Sigmoid colon (tissue), 7 donors: ENCODE results near the gene TRIM63. TPM values are rescaled to one million over a fixed set of nuclear protein-coding genes. Genes with fewer than 3 reads are reported as not detected.

ENCODE experiments used
- DNase-seq: peaks from one replicate; pipeline ENCODE4 v3.0.0-alpha.2; 2019
- H3K27ac ChIP-seq, 4 donors: fragments of 200-600 bp; sonication (generic); one replicate each; pipeline ENCODE4 v1.5.1; 2016 to 2019; ENCODE audit warnings: mild to moderate bottlenecking in 1 of 4
- H3K27me3 ChIP-seq, 3 donors: fragments of 200-600 bp; sonication (generic); one replicate each; pipeline ENCODE4 v1.5.1; 2019; ENCODE audit warnings: mild to moderate bottlenecking in 1 of 3
- H3K36me3 ChIP-seq, 4 donors: fragments of 200-600 bp; sonication (generic); one replicate each; pipeline ENCODE4 v1.5.1; 2016 to 2019
- H3K4me1 ChIP-seq, 4 donors: fragments of 200-600 bp; sonication (generic); one replicate each; pipeline ENCODE4 v1.5.1; 2017 to 2019
- H3K4me3 ChIP-seq, 4 donors: fragments of 200-600 bp; sonication (generic); one replicate each; pipeline ENCODE4 v1.5.1; 2017 to 2019; ENCODE audit warnings: mild to moderate bottlenecking in 2 of 4, moderate library complexity in 1 of 4
- H3K9me3 ChIP-seq, 4 donors: fragments of 200-600 bp in 3 of 4; sonication (generic) in 3 of 4; one replicate each; pipeline versions ENCODE4 v1.5.1 to v1.6.1; 2013 to 2019
- CTCF ChIP-seq, 4 experiments: fragments of 450-650 bp in 3 of 4; fragments of 200-600 bp in 1 of 4; IDR thresholded peaks; one replicate each; pipeline ENCODE4 v1.5.1; 2016 to 2019; ENCODE audit warnings: antibody characterized with exemption in 4 of 4, mild to moderate bottlenecking in 3 of 4, moderate library complexity in 2 of 4
- EP300 ChIP-seq, 4 donors: sonication (generic); formaldehyde crosslinking; IDR thresholded peaks; one replicate each; pipeline ENCODE4 v1.6.1; 2017; ENCODE audit warnings: antibody characterized with exemption in 4 of 4
- POLR2A ChIP-seq, 2 donors: fragments of 450-650 bp; IDR thresholded peaks; one replicate each; pipeline ENCODE4 v1.6.1; 2016; ENCODE audit warnings: antibody characterized with exemption in 2 of 2, mild to moderate bottlenecking in 2 of 2, moderate library complexity in 2 of 2
- POLR2AphosphoS5 ChIP-seq, 4 donors: sonication (generic); formaldehyde crosslinking; IDR thresholded peaks; one replicate each; pipeline ENCODE4 v1.6.1; 2017; ENCODE audit warnings: antibody characterized with exemption in 4 of 4
- WGBS, 2 donors: extraction: QIAGEN DNeasy Blood & Tissue Kit; methylation state at CpG; one replicate each; pipeline ENCODE4 v1.1.7; 2013; 5-methylcytosine and 5-hydroxymethylcytosine counted together
- intact Hi-C: fragments of 100-400 bp; cut with DNase I; formaldehyde crosslinking; loops from one replicate; pipeline ENCODE4 v1.15.1; 2023
- polyA plus RNA-seq, 3 donors: library from polyadenylated mRNA; stranded (reverse); fragments of 200-250 nt; gene quantifications; one replicate each; pipeline ENCODE4 v1.2.3, GENCODE V29; 2013
- total RNA-seq, 4 donors: library from RNA; depleted of rRNA; stranded (reverse); fragments of >200 nt; gene quantifications; one replicate each; pipeline ENCODE4 v1.1.0, GENCODE V29; 2016
- donor health status: healthy with polysubstance abuse.
- donor health status: Bipolar disorder and iron deficiency.
- donor health status: healthy.

Gene TRIM63
- total and polyA plus RNA-seq, 7 donors: 0.35 to 2.1 (median 0.81) TPM; not detected in 2

DNA sequence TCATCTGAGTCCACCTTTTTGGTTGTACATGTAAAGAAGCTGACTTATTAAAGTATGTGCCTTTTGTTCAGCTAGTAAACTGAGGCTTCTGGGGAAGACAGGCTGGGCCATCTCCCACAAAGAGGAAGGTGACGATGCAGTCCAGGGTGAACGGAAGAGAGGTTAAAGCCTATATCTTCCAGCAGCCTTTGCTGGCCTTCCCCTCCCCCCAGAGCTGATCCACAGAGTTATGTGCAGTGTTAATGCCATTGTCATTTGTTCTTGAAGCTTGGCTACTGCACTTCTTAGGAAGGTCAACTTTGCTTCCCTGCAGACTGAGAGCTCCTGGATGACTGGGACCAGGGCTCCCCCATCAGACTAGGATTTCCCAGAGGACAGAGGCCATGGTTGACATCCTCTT is 23.7 kb downstream of the TRIM63 start:
- TF ChIP-seq EP300 (IDR thresholded peaks at IDR 0.05) (no peak), POLR2A (IDR thresholded peaks at IDR 0.05) (no peak), POLR2AphosphoS5 (IDR thresholded peaks at IDR 0.05) (no peak), CTCF (IDR thresholded peaks at IDR 0.05) (no peak)
- Histone ChIP-seq H3K4me1 (peaks cover 0 to 17% (median 13%) of the 10 kb centered on the region in 4 donors), H3K9me3 (no peaks in the 10 kb centered on the region), H3K27ac (no peak overlapping the region), H3K4me3 (no peak overlapping the region), H3K27me3 (peaks cover 26 to 53% (median 48%) of the 10 kb centered on the region in 3 donors), H3K36me3 (no peaks in the 10 kb centered on the region)
- DNase-seq: no peak
- 86 to 92% methylated on average over 2 of the region's 2 CpGs for WGBS, 2 donors
- intact Hi-C loops: no loop called here

DNA sequence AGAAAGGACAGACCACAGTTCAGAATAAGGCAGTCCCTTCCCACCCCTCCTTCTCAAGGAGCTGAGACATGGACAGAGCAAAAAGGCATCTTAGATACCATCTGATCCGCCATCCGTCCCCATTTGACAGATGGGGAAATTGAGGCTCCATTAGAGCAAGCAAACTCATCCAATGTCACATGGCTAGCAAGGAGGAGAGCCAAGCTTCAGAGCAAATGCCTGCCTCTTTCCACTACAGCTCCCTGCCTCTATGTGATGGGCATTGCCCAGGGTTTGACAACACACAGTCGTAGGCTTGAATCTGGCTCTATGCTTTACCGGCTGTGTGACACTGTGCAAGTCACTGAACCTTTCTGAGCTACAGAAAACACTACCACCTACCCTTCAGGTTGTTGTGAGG is 25.5 kb downstream of the TRIM63 start:
- intact Hi-C loops: no loop called here
- no peak for TF ChIP-seq EP300 (IDR thresholded peaks at IDR 0.05)
- no peak for TF ChIP-seq CTCF (IDR thresholded peaks at IDR 0.05)
- no peak for TF ChIP-seq POLR2A (IDR thresholded peaks at IDR 0.05)
- TF ChIP-seq POLR2AphosphoS5 (IDR thresholded peaks at IDR 0.05): no peak
- H3K4me3 ChIP-seq: no peak overlapping the region
- H3K36me3 ChIP-seq: no peaks in the 10 kb centered on the region
- peaks cover 20 to 38% (median 38%) of the 10 kb centered on the region in 3 donors for H3K27me3 ChIP-seq
- H3K27ac ChIP-seq: no peak overlapping the region
- H3K4me1 ChIP-seq: peaks cover 0 to 17% (median 13%) of the 10 kb centered on the region in 4 donors
- DNase-seq: no peak
- WGBS, 2 donors: 70 to 71% methylated on average over 4 of the region's 4 CpGs
- H3K9me3 ChIP-seq: no peaks in the 10 kb centered on the region

DNA sequence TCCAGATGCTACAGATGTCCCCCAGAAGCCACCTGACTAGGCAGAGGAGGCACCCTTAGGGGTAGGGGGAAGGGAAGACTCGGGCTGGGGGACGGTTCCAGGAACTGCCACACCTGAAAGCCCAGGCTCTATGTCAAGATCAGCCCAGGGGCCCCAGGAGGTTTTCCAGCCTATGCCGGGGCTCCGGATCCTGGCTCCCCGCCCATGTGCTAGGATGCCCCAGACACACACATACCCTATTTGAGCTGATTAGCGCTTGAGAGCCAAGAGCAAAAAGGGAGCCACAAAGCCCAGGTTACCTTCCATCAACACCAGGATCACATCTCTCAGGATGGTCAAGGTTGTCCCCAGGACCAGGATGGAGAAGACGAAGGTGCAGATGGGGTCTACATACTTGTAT is 26.0 kb downstream of the TRIM63 start:
- TF ChIP-seq EP300 (IDR thresholded peaks at IDR 0.05): no peak
- TF ChIP-seq POLR2A (IDR thresholded peaks at IDR 0.05): no peak
- TF ChIP-seq POLR2AphosphoS5 (IDR thresholded peaks at IDR 0.05): no peak
- no peak for TF ChIP-seq CTCF (IDR thresholded peaks at IDR 0.05)
- Histone ChIP-seq H3K36me3 (no peaks in the 10 kb centered on the region), H3K4me3 (no peak overlapping the region), H3K4me1 (peaks cover 0 to 16% (median 12%) of the 10 kb centered on the region in 4 donors), H3K27ac (no peak overlapping the region), H3K27me3 (peaks cover 14 to 33% (median 33%) of the 10 kb centered on the region in 3 donors), H3K9me3 (no peaks in the 10 kb centered on the region)
- no peak for DNase-seq
- intact Hi-C loops: no loop called here
- 75 to 86% methylated on average over 7 of the region's 7 CpGs for WGBS, 2 donors

DNA sequence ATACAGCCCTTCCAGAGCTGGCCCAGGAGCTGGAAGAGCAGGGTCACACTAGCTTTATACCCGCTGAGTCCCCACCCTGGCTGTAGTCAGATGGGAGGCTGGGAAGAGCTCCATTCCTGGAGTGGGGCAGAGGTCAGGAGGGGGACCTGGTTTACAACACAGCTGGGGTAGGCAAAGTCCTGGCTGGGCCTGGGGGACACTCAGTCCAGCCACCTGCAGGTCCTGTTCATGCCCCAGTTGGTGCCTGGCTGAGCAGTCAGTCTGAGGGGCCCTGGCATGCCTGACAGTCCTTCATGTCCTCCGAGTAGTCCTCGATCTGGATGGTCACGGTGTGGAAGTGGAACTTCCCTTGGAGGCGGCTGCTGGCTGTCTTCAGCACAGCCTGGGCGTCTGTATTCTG is 28.5 kb downstream of the TRIM63 start:
- TF ChIP-seq POLR2A (IDR thresholded peaks at IDR 0.05): no peak
- no peak for TF ChIP-seq POLR2AphosphoS5 (IDR thresholded peaks at IDR 0.05)
- TF ChIP-seq EP300 (IDR thresholded peaks at IDR 0.05): no peak
- TF ChIP-seq CTCF (IDR thresholded peaks at IDR 0.05): no peak
- H3K36me3 ChIP-seq: no peaks in the 10 kb centered on the region
- DNase-seq: no peak
- peaks cover 0 to 9% (median 8%) of the 10 kb centered on the region in 3 donors for H3K27me3 ChIP-seq
- intact Hi-C loops: loop anchor here (5.0 kb wide), 1 partner anchor 123 kb away; no protein-coding TSS in a partner anchor
- H3K27ac ChIP-seq: no peak overlapping the region
- no peak overlapping the region for H3K4me3 ChIP-seq
- peaks cover 0 to 15% (median 11%) of the 10 kb centered on the region in 4 donors for H3K4me1 ChIP-seq
- whole genome bisulfite sequencing, 2 donors: 81 to 85% methylated on average over 6 of the region's 6 CpGs
- no peaks in the 10 kb centered on the region for H3K9me3 ChIP-seq

GRCh38 chr1:26038477-26038876 is 29.0 kb downstream of the TRIM63 start:
- WGBS, 2 donors: 86% methylated on average over 6 of the region's 6 CpGs
- H3K4me1 ChIP-seq: peaks cover 0 to 15% (median 11%) of the 10 kb centered on the region in 4 donors

More at GRCh38 chr1:26038477-26038876, 29.0 kb downstream of the TRIM63 start:
- intact Hi-C loops: loop anchor here (5.0 kb wide), 1 partner anchor 124 kb away; no protein-coding TSS in a partner anchor
- Histone ChIP-seq H3K27me3 (peaks cover 0 to 8% (median 5%) of the 10 kb centered on the region in 3 donors), H3K9me3 (no peaks in the 10 kb centered on the region), H3K27ac (no peak overlapping the region), H3K36me3 (no peaks in the 10 kb centered on the region), H3K4me3 (no peak overlapping the region)
- TF ChIP-seq POLR2A (IDR thresholded peaks at IDR 0.05): no peak
- TF ChIP-seq CTCF (IDR thresholded peaks at IDR 0.05): no peak
- no peak for TF ChIP-seq EP300 (IDR thresholded peaks at IDR 0.05)
- no peak for TF ChIP-seq POLR2AphosphoS5 (IDR thresholded peaks at IDR 0.05)
- no peak for DNase-seq
